K562 (cell line): ENCODE results near the gene LAMC1. TPM values are rescaled to one million over a fixed set of nuclear protein-coding genes. Genes with fewer than 3 reads are reported as not detected.

ENCODE experiments used
- ATAC-seq: fragments of 200-7000 bp; cut with Tn5 transposase; 3 replicates; pipeline ENCODE4 v1.9.1; 2020; ENCODE audit warnings: moderate library complexity
- BruUV-seq: library from RNA; stranded (reverse); fragments of 400-500 nt; replicated peaks from 2 replicates; lab custom pipeline; 2021; lab: Mats Ljungman, UMichigan
- CTCF ChIA-PET: fragments of 300-600 bp; formaldehyde crosslinking; extraction: SDS; loops from one replicate; lab custom pipeline; 2021; ENCODE audit warnings: low intra/inter-chr PET ratio; lab: Yijun Ruan, JAX
- POLR2A ChIA-PET: fragments of 300-600, 350-650 bp; sonication (Branson Sonifier 250); formaldehyde crosslinking; extraction: SDS; loops from one replicate; lab custom pipeline; 2021; ENCODE audit warnings: antibody characterized with exemption, inconsistent platforms; lab: Yijun Ruan, JAX
- DNase-seq, 4 experiments: peaks; one replicate each; pipeline versions ENCODE4 v3.0.0 to v3.0.0-alpha.2; 2011 to 2018; ENCODE audit warnings: low spot score in 3 of 4, mixed read lengths in 3 of 4; ENCODE audit errors: extremely low read depth in 1 of 4
- FAIRE-seq: peaks from 2 replicates; lab custom pipeline; 2011; peaks lifted over from hg19 to GRCh38; lab: Jason Lieb, UNC
- H2AFZ ChIP-seq: 2 replicates; pipeline ENCODE4 v1.6.0; 2011; ENCODE audit warnings: low read depth, low read length, control low read depth, inconsistent platforms
- H3K27ac ChIP-seq: fragments of 200-600 bp; 3 replicates; pipeline ENCODE4 v1.8.0; 2011; ENCODE audit warnings: low read depth, mild to moderate bottlenecking, control low read depth, inconsistent platforms, low read length, moderate library complexity, mixed read lengths; ENCODE audit errors: extremely low read depth
- H3K27me3 ChIP-seq, 2 experiments: fragments of 300-600 bp in 1 of 2; 2 replicates in 1 of 2; 3 replicates in 1 of 2; pipeline versions ENCODE4 v1.6.0 to v1.8.0; 2011; ENCODE audit warnings: inconsistent platforms in 2 of 2, low read length in 2 of 2, mild to moderate bottlenecking in 1 of 2, mixed read lengths in 1 of 2, moderate library complexity in 1 of 2; ENCODE audit not compliant: control insufficient read depth in 2 of 2, insufficient read depth in 2 of 2
- H3K36me3 ChIP-seq: fragments of 300-600 bp; 3 replicates; pipeline ENCODE4 v1.8.0; 2011; ENCODE audit warnings: mild to moderate bottlenecking, low read length, inconsistent platforms; ENCODE audit not compliant: control insufficient read depth, insufficient read depth
- H3K4me1 ChIP-seq, 2 experiments: fragments of 200-600 bp in 1 of 2; replicated peaks in 1 of 2; 2 replicates in 1 of 2; 3 replicates in 1 of 2; pipeline versions ENCODE4 v1.5.1 to v1.8.0; 2011; ENCODE audit warnings: inconsistent platforms in 2 of 2, low read length in 2 of 2, mild to moderate bottlenecking in 1 of 2, mixed read lengths in 1 of 2, moderate library complexity in 1 of 2; ENCODE audit not compliant: control insufficient read depth in 2 of 2, insufficient read depth in 2 of 2
- H3K4me2 ChIP-seq: 2 replicates; pipeline ENCODE4 v1.6.1; 2011; ENCODE audit warnings: low read length, control low read depth, inconsistent platforms, mixed read lengths; ENCODE audit not compliant: insufficient read depth
- H3K4me3 ChIP-seq: fragments of 200-600 bp; sonication (generic), shearing (Covaris generic); 2 replicates; pipeline ENCODE4 v1.5.1; 2016; ENCODE audit warnings: control low read depth, inconsistent platforms
- H3K79me2 ChIP-seq: fragments of 200-600 bp; 3 replicates; pipeline ENCODE4 v1.8.0; 2011; ENCODE audit warnings: low read length, inconsistent platforms; ENCODE audit not compliant: control insufficient read depth, insufficient read depth
- H3K9ac ChIP-seq, 2 experiments: 2 replicates each; pipeline versions ENCODE4 v1.6.0 to v1.6.1; 2011; ENCODE audit warnings: low read depth in 2 of 2, low read length in 2 of 2, control low read depth in 1 of 2, inconsistent platforms in 1 of 2, mild to moderate bottlenecking in 1 of 2, mixed read lengths in 1 of 2; ENCODE audit not compliant: insufficient read depth in 1 of 2
- H3K9me1 ChIP-seq: one replicate; pipeline ENCODE4 v1.6.0; 2011; ENCODE audit warnings: inconsistent platforms, mild to moderate bottlenecking, low read length, moderate library complexity; ENCODE audit not compliant: control insufficient read depth, insufficient read depth
- H3K9me3 ChIP-seq: replicated peaks from 2 replicates; pipeline ENCODE4 v1.5.1; 2011; ENCODE audit warnings: low read depth, low read length, inconsistent platforms; ENCODE audit not compliant: control insufficient read depth, insufficient read depth
- H4K20me1 ChIP-seq: replicated peaks from 2 replicates; pipeline ENCODE4 v1.6.1; 2011; ENCODE audit warnings: low read length, inconsistent platforms, mixed read lengths; ENCODE audit not compliant: control insufficient read depth, insufficient read depth
- ARHGAP35 ChIP-seq: fragments of 450-650 bp; IDR thresholded peaks from 2 replicates; pipeline ENCODE4 v1.6.1; 2018; ENCODE audit not compliant: partially characterized antibody
- ATF4 ChIP-seq: fragments of 450-650 bp; formaldehyde crosslinking; IDR thresholded peaks from 2 replicates; pipeline ENCODE4 v1.4.0; 2022; ENCODE audit warnings: mild to moderate bottlenecking, moderate library complexity
- HNRNPUL1 ChIP-seq: fragments of 200-400 bp; formaldehyde crosslinking; IDR thresholded peaks from 2 replicates; pipeline ENCODE4 v1.6.1; 2017; ENCODE audit warnings: low read length
- MAZ ChIP-seq, 2 experiments: fragments of 450-650 bp in 1 of 2; sonication (generic) in 1 of 2; formaldehyde crosslinking; IDR thresholded peaks in 1 of 2; conservative IDR thresholded peaks in 1 of 2; 2 replicates each; pipeline versions ENCODE4 v1.4.0 to v1.5.0; 2020; ENCODE audit warnings: mild to moderate bottlenecking in 1 of 2, missing genetic modification reagents in 1 of 2
- NCOA2 ChIP-seq, 2 experiments: fragments of 450-650 bp; IDR thresholded peaks; 2 replicates each; pipeline ENCODE4 v1.6.1; 2018; ENCODE audit warnings: mild to moderate bottlenecking in 2 of 2, moderate library complexity in 1 of 2; ENCODE audit not compliant: partially characterized antibody in 2 of 2
- SIRT6 ChIP-seq: IDR thresholded peaks from one replicate; pipeline ENCODE4 v1.6.1; 2012; ENCODE audit warnings: low read depth, mild to moderate bottlenecking, control low read depth, inconsistent platforms, low read length, moderate library complexity
- ZEB2 ChIP-seq: fragments of 450-650 bp; IDR thresholded peaks from 2 replicates; pipeline ENCODE4 v1.6.1; 2016
- ZNF324 ChIP-seq: fragments of 250-450 bp; sonication (Bioruptor Pico); IDR thresholded peaks from 2 replicates; pipeline ENCODE4 v1.4.0; 2020; ENCODE audit warnings: mild to moderate bottlenecking
- ZNF444 ChIP-seq: fragments of 250-450 bp; sonication (Bioruptor Pico); IDR thresholded peaks from 2 replicates; pipeline ENCODE4 v1.4.0; 2020; ENCODE audit warnings: mild to moderate bottlenecking, moderate library complexity
- whole genome bisulfite sequencing: fragments of 100-300 bp; shearing (Covaris generic); methylation state at CpG from one replicate; pipeline ENCODE4 v1.1.6; 2016; ENCODE audit warnings: low coverage, mixed read lengths; ENCODE audit not compliant: insufficient coverage; ENCODE audit errors: missing lambda C conversion rate; 5-methylcytosine and 5-hydroxymethylcytosine counted together
- in situ Hi-C: fragments of 300-500 bp; cut with MboI; formaldehyde crosslinking; loops from 4 replicates; pipeline ENCODE4 v1.15.0; 2018; ENCODE audit warnings: inconsistent platforms, mixed read lengths
- intact Hi-C: fragments of 100-400 bp; cut with micrococcal nuclease; formaldehyde crosslinking; loops from 2 replicates; pipeline ENCODE4 v1.14.2; 2022
- polyA plus RNA-seq, 8 experiments: library from polyadenylated mRNA; depleted of rRNA in 4 of 8; stranded (reverse) in 5 of 8; unstranded in 3 of 8; fragments of >200 nt; fragmentation: Nextera tagmentation in 2 of 8; fragmentation: Illumina TruSeq in 1 of 8; extraction: Ambion mirVana in 2 of 8; extraction: Trizol in 1 of 8; gene quantifications; 2 replicates each; pipeline versions ENCODE4 v1.2.1 to v1.2.3, GENCODE V29; 2011 to 2014; ENCODE audit warnings: inconsistent platforms in 1 of 8, missing spikeins in 1 of 8
- total RNA-seq, 7 experiments: library from RNA; depleted of rRNA in 6 of 7; stranded (reverse); fragments of >200 nt in 6 of 7; fragmentation: Illumina TruSeq in 2 of 7; extraction: Trizol in 2 of 7; gene quantifications; 2 replicates each; pipeline versions ENCODE4 v1.2.1 to v1.2.3, GENCODE V29; 2011 to 2021; ENCODE audit warnings: low replicate concordance in 1 of 7

The LAMC1 gene
- total and polyA plus RNA-seq, 9 of the 15 experiments (the other 6 are each of a cell fraction or from before 2014, with no cell fraction given): 0.07 to 0.71 (median 0.13) TPM; not detected in 2

- in situ Hi-C loops (no loop called here), intact Hi-C loops (no loop called here)
- no peak overlapping the region for H3K27ac ChIP-seq
- no peaks in the 10 kb centered on the region for H3K9me3 ChIP-seq
- no peaks in the 10 kb centered on the region for H3K79me2 ChIP-seq
- no peak for DNase-seq
- no peak overlapping the region for H2AFZ ChIP-seq
- ChIA-PET POLR2A (no interaction called here), CTCF (no interaction called here)
- no peaks in the 10 kb centered on the region; a peak in 1 of 5 replicates for H3K27me3 ChIP-seq
- no peak overlapping the region for H3K9ac ChIP-seq
- no peak overlapping the region for H3K4me2 ChIP-seq
- H4K20me1 ChIP-seq: no peaks in the 10 kb centered on the region
- WGBS: 0% methylated on average over 2 of the region's 2 CpGs
- FAIRE-seq: no peak
- H3K9me1 ChIP-seq: no peaks in the 10 kb centered on the region
- no TSS peak for BruUV-seq
- no peaks in the 10 kb centered on the region for H3K4me1 ChIP-seq
- TF ChIP-seq ATF4 (CRISPR knock-in tag) (no peak), HNRNPUL1 (no peak), ZNF324 (CRISPR knock-in tag) (no peak), NCOA2 (IDR thresholded peaks at IDR 0.05; ENCODE audit: partially characterized antibody in 2 of 2) (no peak), ARHGAP35 (no peak), ZEB2 (no peak), MAZ (CRISPR knock-in tag; conservative IDR thresholded peaks at IDR 0.05 in 1 of 2, IDR thresholded peaks at IDR 0.05 in 1 of 2) (no peak), SIRT6 (no peak), ZNF444 (CRISPR knock-in tag) (no peak)
- no peak overlapping the region for H3K4me3 ChIP-seq
- no peaks in the 10 kb centered on the region for H3K36me3 ChIP-seq
- no peak for ATAC-seq
Measured at GRCh38 chr1:183091181-183091580, 68.0 kb downstream of the LAMC1 start.
